Measurements from ENCODE around the gene ZNF641.

DNA sequence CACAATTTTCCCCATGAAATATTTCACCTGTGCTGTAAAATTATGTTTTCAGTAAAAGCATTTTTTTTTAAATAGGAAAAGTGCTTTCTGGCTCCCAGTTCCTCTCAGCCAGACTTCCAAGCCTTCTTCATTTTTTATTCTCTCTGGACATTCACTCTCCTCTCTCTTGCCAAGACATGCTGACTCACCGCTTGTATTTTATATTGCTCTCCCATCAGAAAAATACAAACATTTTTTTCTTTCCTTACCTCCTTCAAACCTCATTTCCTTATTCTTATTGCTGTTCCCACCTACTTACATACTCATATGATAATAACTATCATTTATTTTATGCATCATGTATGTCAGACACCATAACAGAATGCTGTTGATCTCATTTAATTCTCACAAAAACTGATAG, 37.7 kb upstream of the ZNF641 start:
- TF ChIP-seq POLR2A (IDR thresholded peaks at IDR 0.05): no peak
- TF ChIP-seq, protein P1, sequence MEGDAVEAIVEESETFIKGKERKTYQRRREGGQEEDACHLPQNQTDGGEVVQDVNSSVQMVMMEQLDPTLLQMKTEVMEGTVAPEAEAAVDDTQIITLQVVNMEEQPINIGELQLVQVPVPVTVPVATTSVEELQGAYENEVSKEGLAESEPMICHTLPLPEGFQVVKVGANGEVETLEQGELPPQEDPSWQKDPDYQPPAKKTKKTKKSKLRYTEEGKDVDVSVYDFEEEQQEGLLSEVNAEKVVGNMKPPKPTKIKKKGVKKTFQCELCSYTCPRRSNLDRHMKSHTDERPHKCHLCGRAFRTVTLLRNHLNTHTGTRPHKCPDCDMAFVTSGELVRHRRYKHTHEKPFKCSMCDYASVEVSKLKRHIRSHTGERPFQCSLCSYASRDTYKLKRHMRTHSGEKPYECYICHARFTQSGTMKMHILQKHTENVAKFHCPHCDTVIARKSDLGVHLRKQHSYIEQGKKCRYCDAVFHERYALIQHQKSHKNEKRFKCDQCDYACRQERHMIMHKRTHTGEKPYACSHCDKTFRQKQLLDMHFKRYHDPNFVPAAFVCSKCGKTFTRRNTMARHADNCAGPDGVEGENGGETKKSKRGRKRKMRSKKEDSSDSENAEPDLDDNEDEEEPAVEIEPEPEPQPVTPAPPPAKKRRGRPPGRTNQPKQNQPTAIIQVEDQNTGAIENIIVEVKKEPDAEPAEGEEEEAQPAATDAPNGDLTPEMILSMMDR (IDR thresholded peaks at IDR 0.05): no peak
- no peak for TF ChIP-seq POLR2AphosphoS5 (IDR thresholded peaks at IDR 0.05)
- no peak for TF ChIP-seq EP300 (IDR thresholded peaks at IDR 0.05)
